Suprapubic skin (tissue), 4 donors: Measurements from ENCODE around the gene PTPRA. TPM values are rescaled to one million over a fixed set of nuclear protein-coding genes. Genes with fewer than 3 reads are reported as not detected.

ENCODE experiments used
- DNase-seq, 2 donors: peaks; one replicate each; pipeline ENCODE4 v3.0.0-alpha.2; 2019; ENCODE audit warnings: low spot score in 2 of 2
- H3K27ac ChIP-seq: fragments of 200-600 bp; sonication (generic); one replicate; pipeline ENCODE4 v1.5.1; 2019
- H3K27me3 ChIP-seq: fragments of 200-600 bp; sonication (generic); one replicate; pipeline ENCODE4 v1.5.1; 2019
- H3K36me3 ChIP-seq: fragments of 200-600 bp; sonication (generic); one replicate; pipeline ENCODE4 v1.5.1; 2019
- H3K4me1 ChIP-seq: fragments of 200-600 bp; sonication (generic); one replicate; pipeline ENCODE4 v1.5.1; 2019
- H3K4me3 ChIP-seq: fragments of 200-600 bp; sonication (generic); one replicate; pipeline ENCODE4 v1.5.1; 2019; ENCODE audit warnings: mild to moderate bottlenecking
- H3K9me3 ChIP-seq: fragments of 200-600 bp; sonication (generic); one replicate; pipeline ENCODE4 v1.5.1; 2019
- EP300 ChIP-seq: sonication (generic); formaldehyde crosslinking; IDR thresholded peaks from one replicate; pipeline ENCODE4 v1.6.1; 2017; ENCODE audit warnings: antibody characterized with exemption
- POLR2A ChIP-seq, 2 donors: fragments of 450-650 bp; IDR thresholded peaks; one replicate each; pipeline ENCODE4 v1.6.1; 2017; ENCODE audit warnings: antibody characterized with exemption in 2 of 2, mild to moderate bottlenecking in 2 of 2, moderate library complexity in 2 of 2
- POLR2AphosphoS5 ChIP-seq, 3 donors: sonication (generic); formaldehyde crosslinking; IDR thresholded peaks; one replicate each; pipeline ENCODE4 v1.6.1; 2017; ENCODE audit warnings: antibody characterized with exemption in 3 of 3
- WGBS: methylation state at CpG from one replicate; pipeline ENCODE4 v1.1.5; 2018; 5-methylcytosine and 5-hydroxymethylcytosine counted together
- total RNA-seq, 4 donors: library from RNA; depleted of rRNA; stranded (reverse); fragments of >200 nt; gene quantifications; one replicate each; pipeline ENCODE4 v1.1.0, GENCODE V29; 2016
- TF ChIP-seq, protein P1 (sequence below), 2 donors: fragments of 200-600 bp in 1 of 2; fragments of 450-650 bp in 1 of 2; sonication (generic) in 1 of 2; IDR thresholded peaks; one replicate each; pipeline ENCODE4 v1.5.1; 2016 to 2019; ENCODE audit warnings: antibody characterized with exemption in 2 of 2, mild to moderate bottlenecking in 1 of 2, moderate library complexity in 1 of 2

PTPRA gene
- total RNA-seq, 4 donors from 2014 or later, result 47.7 to 83.0 (median 73.4) TPM

DNA sequence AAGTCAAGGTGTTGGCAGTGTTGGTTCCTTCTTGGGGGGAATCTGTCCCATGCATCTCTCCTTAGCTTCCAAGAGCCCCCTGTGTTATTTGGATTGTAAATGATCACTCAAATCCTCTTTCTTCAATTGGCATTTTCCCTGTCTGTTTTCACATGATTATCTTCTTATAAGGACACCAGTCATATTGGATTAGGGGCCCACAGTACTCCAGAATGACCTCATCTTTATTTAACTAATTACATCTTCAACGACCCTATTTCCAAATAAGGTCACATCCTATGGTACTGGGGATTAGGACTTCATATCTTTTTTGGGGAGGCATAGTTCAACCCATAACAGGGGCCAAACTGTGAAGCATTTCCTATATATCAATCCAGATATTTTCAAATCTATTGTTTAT is 57.3 kb downstream of the PTPRA start:
- DNase-seq, result no peak
- Histone ChIP-seq H3K4me3 (no peak overlapping the region), H3K4me1 (no peaks in the 10 kb centered on the region), H3K27ac (no peak overlapping the region), H3K36me3 (peaks cover 18% of the 10 kb centered on the region), H3K27me3 (no peaks in the 10 kb centered on the region), H3K9me3 (no peaks in the 10 kb centered on the region)
- TF ChIP-seq, protein P1, sequence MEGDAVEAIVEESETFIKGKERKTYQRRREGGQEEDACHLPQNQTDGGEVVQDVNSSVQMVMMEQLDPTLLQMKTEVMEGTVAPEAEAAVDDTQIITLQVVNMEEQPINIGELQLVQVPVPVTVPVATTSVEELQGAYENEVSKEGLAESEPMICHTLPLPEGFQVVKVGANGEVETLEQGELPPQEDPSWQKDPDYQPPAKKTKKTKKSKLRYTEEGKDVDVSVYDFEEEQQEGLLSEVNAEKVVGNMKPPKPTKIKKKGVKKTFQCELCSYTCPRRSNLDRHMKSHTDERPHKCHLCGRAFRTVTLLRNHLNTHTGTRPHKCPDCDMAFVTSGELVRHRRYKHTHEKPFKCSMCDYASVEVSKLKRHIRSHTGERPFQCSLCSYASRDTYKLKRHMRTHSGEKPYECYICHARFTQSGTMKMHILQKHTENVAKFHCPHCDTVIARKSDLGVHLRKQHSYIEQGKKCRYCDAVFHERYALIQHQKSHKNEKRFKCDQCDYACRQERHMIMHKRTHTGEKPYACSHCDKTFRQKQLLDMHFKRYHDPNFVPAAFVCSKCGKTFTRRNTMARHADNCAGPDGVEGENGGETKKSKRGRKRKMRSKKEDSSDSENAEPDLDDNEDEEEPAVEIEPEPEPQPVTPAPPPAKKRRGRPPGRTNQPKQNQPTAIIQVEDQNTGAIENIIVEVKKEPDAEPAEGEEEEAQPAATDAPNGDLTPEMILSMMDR (IDR thresholded peaks at IDR 0.05), result no peak
- TF ChIP-seq POLR2AphosphoS5 (IDR thresholded peaks at IDR 0.05) (no peak), POLR2A (IDR thresholded peaks at IDR 0.05) (no peak), EP300 (no peak)
- 77% methylated on average over 1 of the region's 1 CpG for WGBS

DNA sequence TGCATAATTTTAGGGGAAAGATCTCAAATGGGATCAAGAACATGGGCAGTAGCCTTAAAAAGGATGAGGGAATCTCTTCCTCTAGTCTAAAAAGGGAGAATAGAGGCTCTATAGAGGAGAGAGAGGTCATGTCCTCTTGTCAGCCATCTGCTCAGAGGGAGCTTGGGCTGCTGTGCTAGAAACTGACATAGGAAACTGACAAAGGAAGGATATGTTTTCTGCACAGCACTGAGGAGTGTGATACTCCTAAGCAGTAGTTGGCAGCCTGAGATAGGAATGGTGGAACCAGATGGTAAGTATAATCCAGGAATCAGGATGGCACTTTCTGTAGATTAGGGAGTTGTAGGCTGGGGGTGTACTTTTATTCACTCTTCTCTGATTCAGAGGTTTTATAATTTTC is 59.2 kb downstream of the PTPRA start:
- Histone ChIP-seq H3K4me1 (no peaks in the 10 kb centered on the region), H3K27ac (no peak overlapping the region), H3K36me3 (peaks cover 14% of the 10 kb centered on the region), H3K9me3 (no peaks in the 10 kb centered on the region), H3K4me3 (no peak overlapping the region), H3K27me3 (no peaks in the 10 kb centered on the region)
- TF ChIP-seq, protein P1 (IDR thresholded peaks at IDR 0.05), result no peak
- no peak for TF ChIP-seq POLR2AphosphoS5 (IDR thresholded peaks at IDR 0.05)
- no peak for TF ChIP-seq POLR2A (IDR thresholded peaks at IDR 0.05)
- TF ChIP-seq EP300, result no peak
- DNase-seq, result no peak

DNA sequence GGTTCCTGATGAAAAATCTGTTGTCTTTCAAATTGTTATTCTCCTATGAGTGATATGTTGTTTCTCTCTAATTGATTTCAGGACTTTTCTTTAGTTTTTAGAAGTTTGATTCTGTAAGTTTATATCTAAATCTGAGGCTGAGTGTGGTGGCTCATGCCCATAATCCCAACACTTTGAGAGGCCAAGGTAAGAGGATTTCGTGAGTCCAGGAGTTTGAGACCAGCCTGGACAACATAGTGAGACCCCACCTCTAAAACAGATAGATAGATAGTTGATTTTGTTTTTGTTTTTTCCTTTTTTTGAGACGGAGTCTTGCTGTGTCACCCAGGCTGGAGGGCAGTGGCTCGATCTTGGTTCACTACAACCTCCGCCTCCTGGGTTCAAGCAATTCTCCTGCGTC is 64.6 kb downstream of the PTPRA start:
- Histone ChIP-seq H3K36me3 (no peaks in the 10 kb centered on the region), H3K4me3 (no peak overlapping the region), H3K4me1 (peaks cover 7% of the 10 kb centered on the region), H3K27me3 (no peaks in the 10 kb centered on the region), H3K27ac (no peak overlapping the region), H3K9me3 (no peaks in the 10 kb centered on the region)
- no peak for DNase-seq
- no peak for TF ChIP-seq POLR2AphosphoS5 (IDR thresholded peaks at IDR 0.05)
- TF ChIP-seq, protein P1 (IDR thresholded peaks at IDR 0.05), result no peak
- 96% methylated on average over 5 of the region's 5 CpGs for whole genome bisulfite sequencing

DNA sequence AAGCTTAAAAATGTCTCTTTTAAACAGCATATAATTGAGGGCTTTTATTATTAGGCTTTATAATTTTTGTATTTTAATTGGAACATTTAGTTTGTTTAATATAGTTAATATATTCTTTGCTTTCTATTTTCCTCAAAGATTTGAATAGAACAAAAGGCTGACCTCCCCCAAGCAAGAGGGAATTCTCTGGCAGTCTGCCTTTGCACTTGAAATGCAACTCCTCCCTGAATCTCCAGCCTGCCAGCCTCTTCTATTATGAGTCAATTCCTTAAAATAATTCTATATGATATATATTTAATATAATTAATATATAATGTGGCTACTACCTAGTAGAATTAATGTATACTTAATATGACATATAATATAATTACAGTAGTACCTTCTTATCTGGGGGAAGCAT is 69.2 kb downstream of the PTPRA start:
- no peak for TF ChIP-seq EP300
- no peak for TF ChIP-seq POLR2AphosphoS5 (IDR thresholded peaks at IDR 0.05)
- TF ChIP-seq, protein P1 (IDR thresholded peaks at IDR 0.05), result no peak
- TF ChIP-seq POLR2A (IDR thresholded peaks at IDR 0.05), result no peak
- DNase-seq, result no peak
- Histone ChIP-seq H3K9me3 (no peaks in the 10 kb centered on the region), H3K36me3 (peaks cover 2% of the 10 kb centered on the region), H3K27ac (no peak overlapping the region), H3K27me3 (no peaks in the 10 kb centered on the region), H3K4me3 (no peak overlapping the region), H3K4me1 (peaks cover 7% of the 10 kb centered on the region)

DNA sequence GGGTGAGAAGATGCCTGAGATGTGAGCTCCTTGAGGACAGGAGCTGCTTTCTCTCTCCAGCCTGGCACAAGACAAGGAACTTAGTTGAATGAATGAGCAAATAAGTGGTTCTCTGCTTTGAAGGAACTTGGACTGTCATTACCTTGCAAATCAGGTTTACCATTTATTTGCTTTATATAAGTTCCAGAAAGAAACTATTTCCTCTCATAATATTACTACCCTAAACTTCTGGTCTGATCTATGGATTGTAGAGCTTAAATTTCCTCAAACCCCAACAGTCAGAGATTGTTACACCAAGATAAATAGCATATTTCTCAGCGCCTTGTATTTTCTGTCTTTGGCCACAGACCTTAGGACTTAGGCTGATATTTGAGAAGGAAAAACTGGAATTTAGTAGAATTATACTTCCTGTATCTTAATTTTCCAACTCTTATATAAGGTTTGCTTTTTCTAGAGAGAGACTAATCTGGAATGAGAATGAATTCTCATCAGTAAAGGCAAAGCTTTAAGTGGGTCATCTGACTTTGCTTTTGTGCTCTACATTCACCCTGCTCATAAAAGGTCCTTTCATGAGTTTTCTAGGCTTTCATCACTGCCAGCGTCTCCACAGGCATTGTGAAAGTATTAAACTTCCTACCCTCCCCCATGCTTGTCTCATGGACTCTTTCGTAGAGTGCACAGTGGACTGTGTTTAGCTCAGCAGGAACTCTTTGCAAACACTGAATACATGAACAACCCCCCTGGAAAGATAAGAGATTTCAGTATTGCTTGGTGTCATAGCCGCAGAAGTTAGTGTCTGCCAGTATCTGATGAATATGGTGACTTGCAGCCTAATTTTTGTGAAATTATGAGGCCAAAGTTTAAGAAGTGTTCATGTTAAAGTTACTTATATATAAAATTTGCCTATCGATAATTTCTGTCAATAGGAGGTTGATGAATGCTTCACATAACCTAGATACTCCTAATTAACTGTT is 74.0 kb downstream of the PTPRA start:
- peaks cover 10% of the 10 kb centered on the region for H3K36me3 ChIP-seq
- H3K9me3 ChIP-seq, result no peaks in the 10 kb centered on the region
- H3K27ac ChIP-seq, result no peak overlapping the region
- no peaks in the 10 kb centered on the region for H3K27me3 ChIP-seq
- H3K4me3 ChIP-seq, result no peak overlapping the region
- H3K4me1 ChIP-seq, result no peaks in the 10 kb centered on the region
- no peak for TF ChIP-seq POLR2A (IDR thresholded peaks at IDR 0.05)
- TF ChIP-seq POLR2AphosphoS5 (IDR thresholded peaks at IDR 0.05), result no peak
- TF ChIP-seq EP300, result no peak
- TF ChIP-seq, protein P1 (IDR thresholded peaks at IDR 0.05), result no peak
- 70% methylated on average over 5 of the region's 5 CpGs for WGBS
- DNase-seq, result no peak
